Fibroblast of peridontal ligament (primary cell): Measurements from ENCODE around the gene SEL1L.
A peak's percentile ranks its signal among the peaks of the same experiment; 100 is the strongest.
"Not testable (repeated sequence)": the region's sequence is repeated elsewhere in the genome, so short reads cannot be mapped to it uniquely, and the experiment has no call there.

Experiments used
- DNase-seq: peaks from one replicate; pipeline ENCODE4 v3.0.0-alpha.2; 2010; ENCODE audit errors: extremely low read depth

SEL1L gene

DNA sequence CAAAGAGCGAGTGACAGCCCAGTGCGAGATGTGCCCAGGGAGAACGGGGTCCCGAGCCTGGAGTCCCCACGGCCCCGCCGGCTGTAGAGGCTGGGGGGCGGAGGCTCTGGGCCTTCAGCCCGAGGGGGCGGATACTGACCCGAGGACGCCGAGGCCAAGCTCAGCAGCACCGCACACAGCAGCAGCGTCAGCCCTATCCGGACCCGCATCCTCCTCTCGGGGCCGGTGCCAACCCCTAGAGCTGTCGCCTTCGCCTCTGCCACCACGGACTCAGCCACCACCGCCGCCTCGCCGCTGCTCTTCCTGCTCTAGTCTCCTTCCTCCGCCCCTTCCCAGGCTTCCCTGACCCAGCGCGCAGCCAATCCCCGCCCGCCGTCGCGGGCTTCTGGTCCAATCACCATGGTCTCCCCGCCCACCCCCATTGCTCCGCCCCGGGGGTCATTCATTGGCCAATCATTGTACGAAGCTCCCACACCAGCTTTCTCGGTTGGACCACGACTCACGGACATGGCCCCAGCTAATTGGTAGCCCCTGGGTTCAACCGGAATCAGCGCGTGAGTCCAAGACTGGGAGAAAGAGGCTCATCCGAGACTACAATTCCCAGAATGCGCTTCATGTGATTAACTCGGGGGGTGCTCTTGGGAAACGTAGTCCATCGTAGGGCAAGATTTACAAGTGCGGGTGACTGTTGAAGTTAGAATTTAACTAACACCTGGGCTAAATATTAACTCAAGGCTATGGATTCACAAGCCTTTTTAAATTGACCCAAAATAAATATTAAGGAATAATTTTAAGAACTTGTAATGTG lies at the start of gene SEL1L:
Gene SEL1L, minus strand, starts transcription at position 318 of the 808 bp plus-strand sequence. Its CDS starts 109 bp downstream, at position 209.
- peak; percentile 100 for DNase-seq

DNA sequence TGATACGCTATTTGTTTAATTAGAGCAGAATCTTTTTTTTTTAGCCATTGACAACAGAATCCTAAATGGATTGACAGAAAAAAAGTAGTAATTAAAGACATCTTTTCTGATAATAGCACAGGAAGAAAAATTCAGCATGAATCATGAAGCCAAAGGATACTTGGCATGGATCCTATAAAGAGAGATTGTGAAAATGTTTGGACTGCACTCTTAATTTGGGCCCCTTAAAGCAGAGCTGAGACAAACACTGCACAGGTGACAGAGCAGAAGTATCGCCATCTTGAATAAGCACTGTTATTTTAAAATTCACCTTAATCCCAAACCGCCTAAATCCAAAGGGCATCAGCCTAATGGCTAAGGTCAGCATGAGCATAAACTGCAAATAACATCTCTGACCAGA lies 48.8 kb upstream of the SEL1L start:
- DNase-seq: no peak

DNA sequence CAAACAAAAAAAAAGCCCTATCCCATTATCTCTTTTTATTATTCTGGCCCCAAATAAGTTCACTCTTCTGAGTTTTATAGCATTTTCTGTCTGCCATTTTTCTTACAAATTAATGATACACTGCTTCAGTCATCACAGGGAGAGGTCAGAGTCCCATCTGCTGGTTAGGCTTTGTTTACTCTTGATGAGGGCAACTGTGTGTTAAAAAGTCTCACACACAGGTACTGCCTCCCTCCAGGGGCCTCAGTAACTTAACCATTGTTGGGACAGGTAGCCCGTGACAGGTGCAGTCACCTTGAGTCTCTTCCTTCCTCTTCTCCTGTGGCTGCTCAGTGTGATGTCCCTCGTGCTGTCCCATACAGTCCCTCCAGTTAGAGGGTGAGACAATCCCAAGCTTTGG lies 45.5 kb upstream of the SEL1L start:
- DNase-seq: no peak

DNA sequence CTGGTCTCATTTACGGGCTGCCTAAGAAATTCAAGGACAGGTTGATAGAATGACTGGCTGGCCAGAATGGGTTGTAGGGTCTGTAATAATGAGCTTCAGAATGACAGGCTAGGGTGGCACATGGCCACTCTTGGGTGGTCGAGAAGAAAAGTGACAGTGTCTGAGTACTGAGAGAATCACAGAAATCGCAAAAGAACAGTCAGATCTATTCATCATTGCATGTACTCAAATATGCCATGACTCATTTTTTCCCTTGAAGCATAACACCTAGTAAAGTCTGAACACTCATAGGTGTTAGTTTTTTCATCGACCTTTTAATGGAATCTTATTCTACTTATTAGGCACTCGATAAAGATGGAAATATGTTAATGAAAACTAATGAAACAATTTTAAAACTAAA lies 37.8 kb upstream of the SEL1L start:
- DNase-seq: no peak

DNA sequence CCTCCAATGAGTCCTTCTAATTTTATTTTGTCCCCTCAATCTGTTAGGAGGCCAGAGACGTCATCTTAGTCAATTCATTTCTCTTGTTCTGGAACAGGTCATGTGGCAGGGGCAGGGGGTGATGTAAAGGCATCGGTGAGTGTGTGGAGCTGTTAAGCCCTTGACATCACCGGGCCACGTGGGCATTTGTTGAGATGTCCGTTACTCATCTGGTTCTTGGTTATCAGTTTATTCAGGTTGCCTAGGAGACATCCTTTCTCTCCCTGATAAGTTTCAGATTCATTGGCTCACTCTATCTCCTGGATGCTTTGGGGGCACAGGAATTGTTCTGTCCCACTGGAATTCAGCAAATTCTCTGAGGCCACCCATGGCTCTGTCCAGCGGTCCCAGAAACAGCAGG lies 33.6 kb upstream of the SEL1L start:
- no peak for DNase-seq

DNA sequence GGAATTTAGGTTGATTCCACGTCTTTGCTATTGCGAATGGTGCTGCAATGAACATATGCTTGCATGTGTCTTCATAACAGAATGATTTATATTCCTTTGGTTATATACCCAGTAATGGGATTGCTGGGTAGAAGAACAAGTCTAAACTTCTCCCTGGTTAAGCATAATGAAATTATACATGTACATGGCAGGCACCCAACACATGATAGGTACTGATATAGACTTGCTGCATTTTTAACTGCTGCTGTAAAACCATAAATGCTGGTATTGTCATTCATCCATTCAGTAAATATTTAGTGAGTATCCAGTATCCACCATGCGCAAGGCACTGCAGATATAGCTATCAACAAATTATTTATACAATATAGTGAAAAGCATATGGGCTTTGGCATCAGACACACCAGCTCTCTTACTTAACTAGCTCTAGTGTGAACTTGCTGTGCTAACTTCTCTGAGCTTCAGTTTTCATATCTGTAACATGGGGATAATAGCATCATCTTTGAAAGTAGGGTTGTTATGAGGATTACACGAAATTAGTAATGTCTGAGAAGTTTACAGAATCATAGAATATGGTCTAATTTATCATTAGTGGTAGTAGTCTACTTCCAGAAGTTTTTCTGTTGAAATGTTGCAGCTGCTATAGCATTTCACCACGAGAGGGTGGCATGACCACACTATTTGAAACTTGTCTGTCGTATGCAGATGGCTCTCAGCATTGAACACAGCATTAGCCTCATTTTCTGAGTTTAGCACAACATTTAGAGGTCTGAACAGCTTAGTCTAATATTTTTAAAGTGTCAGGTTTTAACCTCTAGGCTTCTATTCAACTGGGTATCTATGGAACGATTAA lies 32.0 kb upstream of the SEL1L start:
- DNase-seq: peak; percentile 14

DNA sequence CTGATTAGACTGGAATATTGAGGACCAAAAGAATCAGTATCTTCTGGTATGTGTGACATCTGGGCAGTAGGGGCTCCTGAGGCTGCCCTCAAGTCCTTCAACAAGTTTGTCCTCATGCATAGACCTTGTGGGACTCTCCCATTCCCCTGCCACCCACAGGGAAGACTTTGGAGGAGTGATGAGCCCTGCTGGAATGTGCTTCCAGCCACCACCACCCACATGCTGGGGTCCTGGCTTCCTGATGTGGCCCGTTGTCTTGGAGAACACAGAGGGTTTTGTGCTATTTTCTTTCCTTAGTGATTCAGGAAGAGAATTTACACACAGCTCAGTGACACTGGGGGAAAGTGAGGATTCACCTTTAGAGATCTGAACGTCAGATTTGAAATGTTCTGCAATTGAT lies 29.2 kb upstream of the SEL1L start:
- no peak for DNase-seq

DNA sequence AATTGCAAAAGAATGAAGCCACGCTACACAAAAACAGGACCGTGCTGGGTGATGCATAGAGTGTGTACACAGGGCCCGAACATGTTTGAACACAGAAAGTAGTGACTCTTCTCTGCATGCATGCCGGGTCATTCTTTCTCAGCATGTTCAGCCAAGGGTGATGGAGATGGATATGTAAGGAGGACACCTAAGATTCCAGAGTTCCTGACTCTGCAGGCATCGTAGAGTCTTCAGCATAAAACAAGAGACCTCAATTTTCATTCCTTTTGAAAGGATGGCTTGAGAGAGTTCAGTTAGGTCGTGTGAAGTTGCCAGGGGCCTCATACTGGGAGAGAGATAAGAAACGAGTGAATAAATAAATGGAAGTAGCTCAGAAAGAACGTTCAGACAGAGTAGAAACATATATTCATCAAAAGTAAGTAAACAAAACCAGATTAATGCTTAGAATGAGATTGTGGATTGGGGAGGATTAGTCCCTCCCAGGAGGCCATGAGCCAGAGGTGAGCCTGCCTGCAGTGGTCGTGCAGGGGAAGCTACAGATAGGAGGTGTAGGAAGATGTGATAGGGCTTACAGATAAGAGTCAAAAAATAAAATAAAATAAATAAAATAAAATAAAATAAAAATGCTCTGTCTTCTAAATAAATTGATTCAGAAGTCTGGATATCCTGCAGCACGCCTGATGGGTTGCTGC lies 27.6 kb upstream of the SEL1L start:
- DNase-seq: no peak

DNA sequence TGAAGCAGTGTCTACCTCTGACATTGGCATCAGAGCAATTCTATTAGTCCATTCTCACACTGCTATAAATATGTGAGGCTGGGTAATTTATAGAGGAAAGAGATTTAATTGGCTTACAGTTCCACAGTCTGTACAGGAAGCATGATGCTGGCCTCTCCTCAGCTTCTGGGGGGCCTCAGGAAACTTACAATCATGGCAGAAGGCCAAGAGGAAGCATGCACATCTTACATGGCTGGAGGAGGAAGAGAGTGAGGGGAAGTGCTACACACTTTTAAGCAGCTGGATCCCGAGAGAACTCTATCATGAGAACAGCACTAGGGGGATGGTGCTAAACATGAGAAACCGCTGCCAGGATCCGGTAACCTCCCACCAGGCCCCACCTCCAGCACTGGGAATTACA lies 25.7 kb upstream of the SEL1L start:
- DNase-seq: no peak

DNA sequence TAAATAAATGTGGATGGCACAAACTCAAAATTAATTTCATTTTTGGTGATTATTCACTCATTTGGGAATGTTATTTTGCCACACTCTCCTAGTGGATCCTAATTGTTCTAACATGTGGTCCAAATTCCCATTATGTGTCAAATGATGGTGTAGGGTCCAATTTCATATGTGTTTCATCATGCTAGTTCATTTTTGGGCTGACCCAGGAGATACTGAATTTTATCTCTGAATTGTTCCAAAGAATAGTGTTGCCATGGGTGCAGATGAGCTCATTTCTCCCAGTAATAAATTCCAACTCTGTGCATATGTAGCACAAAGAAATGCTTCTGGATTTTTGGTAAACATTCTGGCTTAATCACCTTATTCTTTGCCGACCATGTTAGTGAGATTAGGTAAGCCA lies 23.5 kb upstream of the SEL1L start:
- no peak for DNase-seq

DNA sequence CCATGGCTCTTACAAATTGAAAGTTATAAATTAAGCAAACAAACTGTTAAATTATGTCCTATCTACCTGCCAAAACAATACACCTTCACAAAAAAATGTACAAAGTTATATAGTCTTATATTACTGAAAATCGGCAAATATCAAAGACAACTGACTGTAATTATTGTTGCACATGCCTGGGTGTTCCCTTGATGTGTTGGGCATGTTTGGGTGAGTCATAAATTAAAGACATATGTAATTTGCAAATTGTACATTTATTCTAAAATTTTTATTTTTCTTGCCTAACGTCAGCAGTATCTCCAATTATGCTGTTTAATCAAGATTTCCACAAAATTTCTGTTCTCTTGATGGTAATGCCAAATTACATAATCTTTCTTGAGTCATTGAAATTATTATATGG lies 22.0 kb upstream of the SEL1L start:
- DNase-seq: no peak

DNA sequence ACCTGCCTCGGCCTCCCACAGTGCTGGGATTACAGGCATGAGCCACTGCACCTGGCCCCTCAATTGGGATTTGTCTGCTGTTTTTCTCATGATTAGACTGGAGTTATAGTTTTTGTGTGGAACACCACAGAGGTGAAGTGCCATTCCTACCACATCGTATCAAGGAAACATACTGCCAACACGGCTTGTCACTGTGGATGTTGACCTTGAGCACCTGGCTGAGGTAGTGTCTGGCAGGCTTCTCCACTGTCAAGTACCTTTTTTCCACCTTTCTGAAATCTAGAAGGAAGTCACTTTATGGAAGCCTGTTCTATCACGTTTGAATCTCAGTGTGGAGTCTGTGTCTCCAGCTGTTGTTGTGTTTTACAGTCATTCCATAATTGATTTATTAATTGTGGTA lies 21.4 kb upstream of the SEL1L start:
- no peak for DNase-seq

DNA sequence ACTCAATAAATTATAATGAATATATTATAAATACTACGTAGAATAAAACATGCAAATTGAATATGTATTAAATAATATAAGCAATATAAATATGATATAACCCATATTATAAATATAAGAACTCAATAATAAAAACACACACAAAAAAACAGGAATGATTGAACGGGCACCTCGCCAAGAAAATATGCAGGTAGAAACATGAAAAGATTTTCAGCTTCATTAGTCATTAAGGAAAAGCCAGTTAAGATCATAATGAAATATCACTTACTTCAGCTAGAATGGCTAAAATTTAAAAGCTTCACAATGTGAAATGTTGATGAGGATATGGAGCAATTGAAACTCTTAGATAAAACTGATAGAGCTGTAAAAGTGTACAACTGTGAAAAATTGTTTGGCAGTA lies 17.8 kb upstream of the SEL1L start:
- DNase-seq: no peak

DNA sequence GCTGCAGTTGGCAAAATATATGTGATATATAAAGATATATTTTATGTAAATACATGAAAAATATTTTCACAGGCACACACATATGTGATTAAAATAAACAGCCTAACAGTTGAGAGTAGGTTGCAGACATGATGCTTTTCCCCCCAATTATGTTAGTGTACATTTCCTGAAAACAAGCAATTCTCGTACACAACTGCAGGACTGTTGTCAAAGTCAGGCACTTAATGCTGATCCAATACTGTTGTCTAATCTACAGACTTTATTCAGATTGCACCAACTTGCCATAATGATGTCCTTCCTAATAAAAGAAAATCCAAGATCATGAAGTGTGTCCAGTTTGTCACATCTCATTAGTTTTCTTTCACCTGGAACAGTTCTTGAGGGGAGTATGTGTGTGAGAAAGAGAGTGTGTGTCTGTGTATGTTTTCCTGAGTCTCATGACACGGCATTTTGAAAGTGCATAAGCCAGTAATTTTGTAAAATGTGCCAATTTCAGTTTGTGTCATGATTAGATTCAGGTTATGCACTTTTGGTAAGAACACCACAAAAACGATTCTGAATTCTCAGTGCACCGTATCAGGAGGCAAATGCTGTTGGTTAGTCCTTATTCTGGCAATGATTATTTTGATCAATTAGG lies 16.5 kb upstream of the SEL1L start:
- DNase-seq: no peak

DNA sequence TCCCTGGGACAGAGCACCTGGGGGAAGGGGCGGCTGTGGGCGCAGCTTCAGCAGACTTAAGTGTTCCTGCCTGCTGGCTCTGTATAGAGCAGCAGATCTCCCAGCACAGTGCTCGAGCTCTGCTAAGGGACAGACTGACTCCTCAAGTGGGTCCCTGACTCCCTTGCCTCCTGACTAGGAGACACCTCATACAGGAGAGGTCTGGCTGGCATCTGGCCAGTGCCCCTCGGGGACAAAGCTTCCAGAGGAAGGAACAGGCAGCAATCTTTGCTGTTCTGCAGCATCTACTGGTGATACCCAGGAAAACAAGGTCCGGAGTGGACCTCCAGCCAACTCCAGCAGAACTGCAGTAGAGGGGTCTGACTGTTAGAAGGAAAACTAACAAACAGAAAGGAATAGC lies 7.6 kb upstream of the SEL1L start:
- not testable (repeated sequence) for DNase-seq

DNA sequence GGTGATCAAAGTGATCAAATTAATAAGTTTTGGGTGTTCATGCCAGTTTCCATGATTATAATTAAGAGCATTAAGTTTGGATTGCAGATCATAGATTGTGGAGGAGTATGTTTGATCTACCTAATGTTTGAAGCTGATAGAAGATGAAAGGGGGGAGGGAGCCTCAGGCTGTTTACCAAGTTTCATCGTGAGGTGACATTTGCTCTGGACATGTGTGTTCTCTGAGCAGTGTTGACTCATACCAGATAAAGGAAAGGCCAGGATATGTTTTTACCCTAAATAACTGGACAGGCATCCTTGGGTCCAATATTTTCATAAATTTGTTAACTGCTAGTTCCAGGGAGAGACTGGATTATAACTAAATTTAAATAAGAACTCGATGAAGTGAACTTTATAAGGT lies 3.5 kb upstream of the SEL1L start:
- DNase-seq: no peak

DNA sequence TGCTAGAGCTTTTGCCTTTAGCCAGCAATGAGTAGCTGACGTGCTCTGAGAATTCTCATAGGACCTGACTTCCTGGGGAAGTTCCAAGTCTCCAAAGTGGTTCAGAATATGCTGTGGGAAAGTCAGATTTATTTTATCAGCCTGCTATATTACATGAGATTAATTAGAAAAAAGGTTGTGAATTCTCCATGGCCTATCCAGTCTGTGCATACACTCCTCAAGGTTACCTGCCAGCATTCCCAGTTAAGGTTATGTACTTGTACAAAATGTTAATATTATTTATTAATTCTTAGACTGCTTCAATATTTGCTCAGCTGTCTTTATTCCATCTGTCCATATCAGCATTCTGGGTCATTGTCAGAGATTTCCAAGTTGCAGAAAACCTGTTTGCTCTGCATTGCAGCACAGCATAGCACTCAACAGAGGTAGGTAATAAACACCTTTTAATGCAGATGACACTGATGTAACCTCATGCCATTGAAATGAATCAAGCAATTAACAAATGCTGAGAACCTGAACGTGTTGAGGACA lies 2.7 kb upstream of the SEL1L start:
- peak; percentile 24 for DNase-seq

DNA sequence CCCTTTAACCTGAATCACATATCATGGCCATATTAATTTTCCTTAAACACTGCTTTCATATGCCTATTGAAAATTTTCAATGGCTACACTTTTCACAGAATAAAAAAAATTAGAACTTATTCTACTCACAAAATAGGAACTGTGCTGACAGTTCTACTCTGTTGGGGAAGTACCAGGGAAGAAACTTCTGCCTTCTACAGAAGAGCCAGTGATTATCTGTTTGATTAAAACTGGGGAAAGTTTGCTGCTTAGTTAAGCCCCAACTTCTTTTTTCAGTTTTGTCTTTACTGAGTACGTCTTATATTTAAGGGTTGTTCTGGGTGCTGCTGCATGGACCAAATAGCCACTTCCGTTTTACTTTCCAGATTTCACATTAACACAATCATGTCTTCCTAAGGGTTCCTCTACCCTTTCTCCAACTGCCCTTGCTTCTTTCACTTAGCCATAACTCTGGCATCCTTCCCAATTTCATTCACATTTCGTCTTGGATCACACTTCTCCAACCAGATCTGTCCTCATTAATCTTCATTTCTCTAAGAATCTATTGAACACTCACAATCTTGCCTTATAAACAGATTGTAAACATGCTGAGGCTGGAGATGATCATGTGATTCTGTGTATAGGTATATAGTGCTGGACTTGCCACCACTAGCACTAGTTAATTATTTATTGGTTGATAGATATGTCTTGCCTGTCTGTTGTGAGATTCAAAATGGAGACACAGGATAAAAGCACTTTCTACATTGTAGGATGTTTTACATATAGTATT lies 1.9 kb upstream of the SEL1L start:
- DNase-seq: no peak

DNA sequence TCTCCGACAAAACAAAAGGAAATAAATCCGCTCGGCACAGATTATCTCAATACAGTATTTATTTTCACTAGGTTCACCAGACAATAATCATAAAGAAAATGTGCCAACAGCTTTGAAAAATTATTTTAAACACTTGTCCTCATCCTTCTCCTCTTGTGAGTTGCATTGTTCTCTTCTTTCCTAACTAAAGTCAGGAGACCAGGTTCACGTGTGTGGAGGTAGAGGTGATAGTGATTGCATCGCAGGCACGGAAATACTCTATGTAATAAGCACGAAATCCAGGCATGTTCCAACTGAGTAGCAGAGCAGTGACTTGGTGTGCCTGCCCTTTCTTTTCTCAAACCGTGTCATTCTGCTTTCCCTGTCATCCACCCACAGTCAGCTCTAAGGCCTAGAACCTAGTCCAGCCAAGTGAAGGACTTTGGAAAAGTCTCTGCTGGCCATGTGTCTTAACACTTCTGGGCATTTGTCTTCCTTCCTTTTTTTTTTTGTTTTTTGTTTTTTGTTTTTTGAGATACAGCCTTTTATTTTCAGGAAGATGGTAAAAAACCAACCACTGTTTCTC lies 939 bp upstream of the SEL1L start:
- DNase-seq: no peak

DNA sequence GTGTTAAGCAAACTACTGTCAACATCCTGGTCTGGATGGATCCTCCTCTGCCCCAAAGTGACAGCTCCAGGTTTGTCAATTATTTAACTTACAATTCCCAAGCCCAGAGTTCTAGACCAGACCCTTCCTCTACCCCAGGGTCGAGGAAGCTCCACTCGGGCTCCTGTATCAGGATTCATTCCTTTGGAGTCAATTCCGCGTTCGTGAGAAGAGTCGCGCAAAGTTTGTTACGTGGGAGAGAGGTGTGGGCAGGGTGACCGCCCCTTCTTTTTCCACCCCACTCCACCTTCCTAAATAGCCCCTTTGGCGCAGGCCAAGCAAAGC lies 479 bp downstream of the SEL1L start:
- no peak for DNase-seq

DNA sequence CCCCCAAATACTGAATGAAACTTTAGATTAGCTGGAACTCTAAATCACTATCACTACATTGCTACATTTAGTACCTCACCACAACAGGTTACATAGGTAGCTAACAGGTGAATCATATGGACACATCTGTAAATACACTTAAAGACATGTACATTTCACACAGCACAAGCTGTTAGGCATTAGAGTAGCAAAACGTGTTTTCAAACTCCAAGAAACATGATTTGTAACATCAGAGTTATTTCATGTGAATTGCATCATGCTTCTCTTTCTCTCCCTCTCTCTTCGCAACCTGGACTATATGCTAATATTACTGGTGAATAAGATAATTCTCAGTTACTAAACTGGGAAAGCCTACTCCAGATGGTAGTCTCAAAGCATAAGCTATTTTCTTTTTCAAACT lies 4.3 kb downstream of the SEL1L start:
- peak; percentile 76 for DNase-seq
